Fibroblast of skin of left quadriceps (primary cell): ENCODE results near the gene THSD7B.

Experiments
- DNase-seq, 2 experiments: peaks; one replicate each; pipeline ENCODE4 v3.0.0-alpha.2; 2013; ENCODE audit warnings: low read depth in 2 of 2

The THSD7B gene

GRCh38 chr2:136801661-136802060, 36.3 kb downstream of the THSD7B start:
- DNase-seq: no peak

GRCh38 chr2:136809998-136810397, 44.7 kb downstream of the THSD7B start:
- no peak for DNase-seq

GRCh38 chr2:136818839-136819238, 53.5 kb downstream of the THSD7B start:
- no peak for DNase-seq

GRCh38 chr2:136823291-136823690, 57.9 kb downstream of the THSD7B start:
- DNase-seq: no peak

- no peak for DNase-seq
Measured at GRCh38 chr2:136828162-136828561, 62.8 kb downstream of the THSD7B start.

- DNase-seq: no peak
Measured at GRCh38 chr2:136828774-136829173, 63.4 kb downstream of the THSD7B start.

GRCh38 chr2:136844546-136844945, 79.2 kb downstream of the THSD7B start:
- no peak for DNase-seq

- no peak for DNase-seq
Measured at GRCh38 chr2:136858656-136859055, 93.3 kb downstream of the THSD7B start.

GRCh38 chr2:136860443-136860958, 95.2 kb downstream of the THSD7B start:
- no peak for DNase-seq

GRCh38 chr2:136863468-136863867, 98.1 kb downstream of the THSD7B start:
- no peak for DNase-seq

GRCh38 chr2:136863874-136864273, 98.5 kb downstream of the THSD7B start:
- no peak for DNase-seq

- DNase-seq: no peak
Measured at GRCh38 chr2:136871424-136871823, 106.1 kb downstream of the THSD7B start.

GRCh38 chr2:136874258-136874657, 108.9 kb downstream of the THSD7B start:
- no peak for DNase-seq

GRCh38 chr2:136891100-136891499, 125.8 kb downstream of the THSD7B start:
- DNase-seq: no peak

GRCh38 chr2:136894007-136894634, 128.8 kb downstream of the THSD7B start:
- no peak for DNase-seq

- no peak for DNase-seq
Measured at GRCh38 chr2:136901732-136902131, 136.4 kb downstream of the THSD7B start.

- no peak for DNase-seq
Measured at GRCh38 chr2:136905779-136906178, 140.4 kb downstream of the THSD7B start.

GRCh38 chr2:136909777-136910176, 144.4 kb downstream of the THSD7B start:
- DNase-seq: no peak

GRCh38 chr2:136916131-136916530, 150.8 kb downstream of the THSD7B start:
- no peak for DNase-seq

- DNase-seq: no peak
Measured at GRCh38 chr2:136917411-136917881, 152.1 kb downstream of the THSD7B start.

GRCh38 chr2:136919682-136920081, 154.3 kb downstream of the THSD7B start:
- no peak for DNase-seq

GRCh38 chr2:136920652-136921333, 155.4 kb downstream of the THSD7B start:
- DNase-seq: no peak

- DNase-seq: no peak
Measured at GRCh38 chr2:136927156-136927555, 161.8 kb downstream of the THSD7B start.
